Stimulated activated CD4-positive, alpha-beta T cell treated with anti-CD3 and anti-CD28 coated beads, TNF-alpha, amount 100 ng/mL, for 1 hour (primary cell): ENCODE measurements around the gene SAPCD2.

Experiments used
- DNase-seq, 3 donors: peaks; one replicate each; pipeline ENCODE4 v3.0.0-alpha.2; 2020; ENCODE audit warnings: low read depth in 3 of 3, low spot score in 1 of 3

The SAPCD2 gene

GRCh38 chr9:137082222-137082924 lies 12.0 kb upstream of the SAPCD2 start:
- no peak for DNase-seq

GRCh38 chr9:137080260-137081122 lies 10.1 kb upstream of the SAPCD2 start:
- DNase-seq = no peak

- no peak for DNase-seq
Observed at GRCh38 chr9:137079401-137079787, 9.0 kb upstream of the SAPCD2 start.

GRCh38 chr9:137078701-137079400 lies 8.5 kb upstream of the SAPCD2 start:
- no peak for DNase-seq

GRCh38 chr9:137077758-137078693 lies 7.7 kb upstream of the SAPCD2 start:
- no peak for DNase-seq

- DNase-seq = no peak
Observed at GRCh38 chr9:137077010-137077747, 6.8 kb upstream of the SAPCD2 start, which contains the start of gene UAP1L1. Gene UAP1L1 (plus strand): TSS chr9:137077517. CDS start chr9:137077533, 16 bp downstream.

- no peak for DNase-seq
Observed at GRCh38 chr9:137076636-137077009, 6.3 kb upstream of the SAPCD2 start.

- DNase-seq = no peak
Observed at GRCh38 chr9:137075275-137075775, 5.0 kb upstream of the SAPCD2 start.

GRCh38 chr9:137074657-137075274 lies 4.4 kb upstream of the SAPCD2 start:
- no peak for DNase-seq

GRCh38 chr9:137073992-137074399 lies 3.6 kb upstream of the SAPCD2 start:
- no peak for DNase-seq

- DNase-seq = no peak
Observed at GRCh38 chr9:137071282-137071681, 925 bp upstream of the SAPCD2 start.

GRCh38 chr9:137070906-137071275 lies 534 bp upstream of the SAPCD2 start:
- no peak for DNase-seq

- DNase-seq = no peak
Observed at GRCh38 chr9:137069508-137070091, 757 bp downstream of the SAPCD2 start.

GRCh38 chr9:137068539-137069507 lies 1.5 kb downstream of the SAPCD2 start:
- DNase-seq = no peak

- DNase-seq = peak; percentile 69 to 83 (median 73)
Observed at GRCh38 chr9:137067860-137068538, 2.4 kb downstream of the SAPCD2 start.

GRCh38 chr9:137066096-137066861 lies 4.1 kb downstream of the SAPCD2 start:
- no peak for DNase-seq
